H1 (cell line): ENCODE measurements around the gene REPIN1. TPM values are rescaled to one million over a fixed set of nuclear protein-coding genes. Genes with fewer than 3 reads are reported as not detected.

Experiments used
- CTCF ChIP-seq, 3 experiments: IDR thresholded peaks; 1 replicate in 2 of 3; 2 replicates in 1 of 3; pipeline versions ENCODE4 v1.5.1 to v1.6.1; 2011; ENCODE audit warnings: low read length in 3 of 3, mild to moderate bottlenecking in 3 of 3, inconsistent platforms in 2 of 3, low read depth in 1 of 3, moderate library complexity in 1 of 3; ENCODE audit not compliant: insufficient read depth in 1 of 3; ENCODE audit errors: control extremely low read depth in 1 of 3
- polyA plus RNA-seq, 7 experiments: library from polyadenylated mRNA; depleted of rRNA in 3 of 7; stranded (reverse) in 5 of 7; unstranded in 2 of 7; fragments of >200 nt in 5 of 7; fragments of 200-250 nt in 2 of 7; gene quantifications; 1 replicate in 5 of 7; 2 replicates in 1 of 7; 4 replicates in 1 of 7; pipeline versions ENCODE4 v1.2.1 to v1.2.3, GENCODE V29; 2011 to 2013; ENCODE audit warnings: missing spikeins in 2 of 7, mixed read lengths in 2 of 7
- total RNA-seq: library from RNA; stranded (reverse); fragmentation: NEBNext Ultra II Directional; extraction: Animal tissue kit (Norgen Biotek cat#: 25700); gene quantifications from 2 replicates; pipeline ENCODE4 v1.2.1, GENCODE V29; 2021

The REPIN1 gene
- total and polyA plus RNA-seq, 2 of the 8 experiments (the other 6 are each of a cell fraction or from before 2014, with no cell fraction given) = 98.6 to 125 TPM

- TF ChIP-seq CTCF (IDR thresholded peaks at IDR 0.05; ENCODE audit: control extremely low read depth in 1 of 3, insufficient read depth in 1 of 3, low read depth in 1 of 3, low read length in 3 of 3) = no peak
Measured at GRCh38 chr7:150351587-150352194, 16.9 kb upstream of the REPIN1 start (continued).
